Neural progenitor cell (in vitro differentiated cells): ENCODE measurements around the gene SDK1.

Experiments
- CTCF ChIP-seq: fragments of 200-600 bp; sonication (generic); IDR thresholded peaks from 2 replicates; pipeline ENCODE4 v1.5.1; 2017; ENCODE audit warnings: antibody characterized with exemption, mild to moderate bottlenecking
- EZH2 ChIP-seq: fragments of 200-600 bp; sonication (generic); IDR thresholded peaks from 2 replicates; pipeline ENCODE4 v1.6.1; 2017; ENCODE audit warnings: antibody characterized with exemption, mild to moderate bottlenecking, moderate library complexity
- EZH2phosphoT487 ChIP-seq: fragments of 200-600 bp; sonication (generic); IDR thresholded peaks from 2 replicates; pipeline ENCODE4 v1.6.1; 2017; ENCODE audit warnings: antibody characterized with exemption

DNA sequence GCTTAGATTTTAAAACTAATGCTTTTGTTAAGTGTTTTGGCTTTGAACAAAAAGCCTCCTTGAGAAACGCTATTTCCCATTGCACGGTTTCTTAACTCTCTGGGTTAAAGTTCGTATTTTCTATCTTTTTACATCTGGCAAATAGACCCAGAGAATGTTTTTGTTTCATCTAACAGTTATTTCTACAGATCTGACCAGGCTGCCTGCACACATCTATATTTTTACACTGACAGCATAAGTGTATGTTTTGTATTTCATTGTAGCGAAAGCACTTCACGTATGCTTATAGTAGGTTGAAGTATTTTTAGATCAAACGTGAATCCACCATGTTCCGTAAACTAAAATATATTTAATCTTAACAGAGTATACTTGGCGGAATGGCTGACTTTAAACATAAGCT lies 477.3 kb downstream of the SDK1 start:
- TF ChIP-seq EZH2 (no peak), CTCF (no peak), EZH2phosphoT487 (no peak)
